Measurements from ENCODE around the gene FAM229B. TPM values are rescaled to one million over a fixed set of nuclear protein-coding genes. Genes with fewer than 3 reads are reported as not detected.

Gene FAM229B
- 5.1 to 11.2 TPM (median 8.7 TPM) in 5 replicates for total RNA-seq (2022; extraction: Qiagen RNA extraction; ENCODE audit: low read depth)

GRCh38 chr6:112087136-112087911 is at the start of gene FAM229B, which contains the start of gene TUBE1:
Gene FAM229B (plus strand): TSS chr6:112087591. CDS start chr6:112099284, 11,693 bp downstream.
Gene TUBE1 (minus strand): TSS chr6:112087482. CDS start chr6:112087434, 48 bp downstream.

GRCh38 chr6:112054001-112054400 is 33.4 kb upstream of the FAM229B start, which contains the start of gene CCN6:
Gene CCN6 (plus strand): TSS chr6:112054104. CDS start chr6:112054358, 254 bp downstream.

Other genes with a start within 250 kb of the FAM229B start
- 4.5 to 8.5 TPM (median 4.9 TPM) in 5 replicates for gene FYN, start 214.1 kb upstream of the FAM229B start, total RNA-seq (2022; extraction: Qiagen RNA extraction; ENCODE audit: low read depth)
- gene CCN6, start 33.5 kb upstream of the FAM229B start, total RNA-seq (2022; extraction: Qiagen RNA extraction; ENCODE audit: low read depth), result not detected in 5 replicates
- 5.6 to 7.2 TPM (median 6.4 TPM) in 5 replicates for gene TUBE1, start 109 bp upstream of the FAM229B start, total RNA-seq (2022; extraction: Qiagen RNA extraction; ENCODE audit: low read depth)
- gene LAMA4, start 167.0 kb downstream of the FAM229B start, total RNA-seq (2022; extraction: Qiagen RNA extraction; ENCODE audit: low read depth), result 1.7 to 2.4 TPM (median 1.9 TPM) in 5 replicates